NCI-H345 (cell line): ENCODE results near the gene PIGM.
A peak's percentile ranks its signal among the peaks of the same experiment; 100 is the strongest.

Experiments
- DNase-seq: peaks from one replicate; lab custom pipeline; 2025; lab: John Stamatoyannopoulos, UW

Gene PIGM

DNA sequence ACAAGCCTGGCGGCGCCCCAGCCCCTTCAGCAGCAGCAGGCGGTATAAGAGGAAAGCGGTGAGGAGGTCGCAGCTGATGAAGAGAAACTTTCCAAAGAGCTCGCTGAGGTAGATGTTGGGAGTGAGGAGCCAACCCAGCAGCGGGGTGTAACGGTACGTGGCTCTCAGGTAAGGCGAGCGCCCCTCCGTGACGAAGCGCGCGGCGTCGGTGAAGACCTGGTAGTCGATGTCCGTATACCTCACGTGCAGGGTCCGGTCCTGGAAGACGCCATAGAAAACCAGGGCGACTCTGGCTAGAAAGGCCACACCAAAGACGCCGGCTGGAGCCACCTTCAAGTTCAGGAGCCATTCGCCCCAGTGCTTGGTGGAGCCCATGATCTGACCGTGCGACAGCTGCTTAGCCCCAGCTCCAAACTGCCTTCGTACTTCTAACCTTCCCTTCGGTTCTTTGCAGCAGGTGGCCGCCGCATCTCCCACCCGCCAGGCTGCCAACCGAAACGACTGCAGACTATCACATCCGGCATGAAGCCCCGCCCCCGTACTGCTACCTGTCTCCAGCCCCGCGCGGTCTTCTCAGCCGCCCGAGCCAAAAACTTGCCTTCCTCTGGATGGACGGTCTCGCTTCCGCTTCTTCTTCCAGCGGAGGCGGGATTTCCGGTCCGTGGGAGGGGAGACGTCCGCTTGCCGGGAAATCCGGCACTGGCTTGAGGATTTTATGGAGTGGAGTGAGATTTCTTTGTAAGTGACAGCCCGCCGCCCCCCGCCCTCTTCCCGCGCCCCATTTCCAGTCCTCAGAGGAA is at the start of gene PIGM:
TSS of gene PIGM (minus strand) at position 626 of the 800 bp plus-strand sequence. CDS start at position 375, 251 bp downstream.
- peak; percentile 99 for DNase-seq

- no peak for DNase-seq
Measured at GRCh38 chr1:160081261-160081936, 49.6 kb upstream of the PIGM start, which contains the start of gene KCNJ9. Gene KCNJ9 (plus strand): TSS chr1:160081538. CDS start chr1:160084031, 2,493 bp downstream.

DNA sequence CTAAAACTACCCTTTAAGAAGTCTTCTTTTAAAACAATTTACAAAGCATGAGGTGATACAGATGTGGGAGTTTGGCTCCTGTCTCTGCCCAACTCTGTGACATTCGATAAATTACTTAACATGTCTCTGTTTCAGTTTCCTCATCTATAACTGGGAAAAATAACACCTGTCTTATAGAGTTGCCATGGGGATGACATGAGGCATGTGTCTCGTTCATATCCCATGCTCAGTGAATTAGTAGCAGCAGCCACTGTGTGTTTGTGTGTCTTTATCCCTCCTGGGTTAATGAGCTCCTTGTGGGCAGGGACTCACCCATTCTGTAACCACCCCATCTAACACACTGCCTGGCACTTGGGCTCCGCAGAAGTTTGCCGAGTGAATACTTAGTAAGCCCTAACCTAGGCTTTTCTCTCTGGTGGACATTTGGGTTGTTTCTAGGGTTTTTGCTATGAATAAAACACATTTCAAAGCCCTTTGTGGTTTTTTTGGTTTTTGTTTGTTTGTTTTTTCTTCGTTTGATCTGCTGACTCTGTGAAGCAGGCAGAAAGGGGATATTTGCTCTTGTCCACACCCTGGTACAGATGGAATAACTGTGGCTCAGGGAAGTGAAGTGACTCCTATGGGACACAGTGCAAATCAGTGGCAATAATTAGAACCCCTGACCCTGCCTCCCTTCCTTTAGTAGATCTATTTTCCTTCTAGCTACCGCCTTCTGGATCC is 48.8 kb upstream of the PIGM start:
- no peak for DNase-seq

- no peak for DNase-seq
Measured at GRCh38 chr1:160079448-160079847, 47.7 kb upstream of the PIGM start.

GRCh38 chr1:160078512-160079195 is 46.9 kb upstream of the PIGM start:
- DNase-seq = no peak

DNA sequence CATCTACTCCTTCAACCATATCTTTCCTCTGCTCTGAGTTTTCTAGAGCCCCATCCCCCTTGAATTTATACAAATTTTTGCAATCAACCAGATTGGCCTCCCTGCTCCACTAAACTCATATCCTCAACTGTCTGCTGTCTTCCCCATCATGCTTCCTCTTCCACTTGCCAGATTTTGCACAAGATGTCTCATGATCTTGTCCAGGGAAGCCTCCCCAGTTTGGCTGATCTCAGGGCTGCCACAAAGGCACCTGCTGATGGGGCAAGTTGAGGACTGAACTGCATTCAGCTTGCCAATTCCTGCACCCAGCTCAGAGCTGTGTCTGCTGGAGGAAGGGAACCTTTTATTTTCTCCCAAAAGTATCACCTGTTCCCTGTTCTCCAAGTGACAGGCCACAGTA is 45.7 kb upstream of the PIGM start:
- DNase-seq = no peak

DNA sequence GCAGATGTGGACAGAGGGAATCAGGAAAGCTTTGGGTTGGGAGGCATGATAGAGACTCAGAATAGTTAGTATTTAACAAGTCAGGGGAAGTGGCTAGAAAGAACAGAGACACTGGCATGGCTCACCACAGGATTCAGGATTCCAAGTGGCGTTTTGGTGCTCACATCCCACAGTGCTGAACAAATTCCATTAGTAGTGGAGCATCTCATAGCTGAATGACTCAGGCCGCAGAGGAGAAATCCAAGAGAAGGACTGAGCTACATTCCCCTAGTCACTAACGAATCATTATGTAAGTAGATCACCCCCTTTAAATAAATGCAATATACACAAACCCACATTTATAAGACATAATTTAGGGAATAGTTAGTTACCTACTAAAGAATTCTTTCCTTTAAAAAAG is 44.5 kb upstream of the PIGM start:
- no peak for DNase-seq

- no peak for DNase-seq
Measured at GRCh38 chr1:160075836-160076235, 44.0 kb upstream of the PIGM start.

GRCh38 chr1:160074865-160075264 is 43.1 kb upstream of the PIGM start:
- DNase-seq = no peak

DNA sequence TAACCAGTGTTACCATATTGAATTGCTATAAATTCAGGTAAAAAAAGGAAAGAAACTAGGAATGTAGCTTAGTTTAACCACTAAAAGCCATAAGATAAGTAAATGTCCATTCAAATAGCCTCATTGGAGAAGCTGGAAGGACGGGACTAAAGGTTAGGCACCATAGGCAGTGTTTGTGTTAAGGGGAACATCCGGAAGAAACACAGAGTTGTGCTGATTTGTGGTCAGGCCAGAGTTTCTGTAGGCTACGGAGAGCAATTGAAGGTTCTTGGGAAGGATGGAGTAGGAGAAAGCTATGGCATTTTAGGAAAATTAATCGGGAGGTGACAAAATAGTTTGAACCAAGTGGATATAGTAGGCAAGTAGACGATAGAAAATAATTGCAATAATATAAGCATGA is 39.5 kb upstream of the PIGM start:
- DNase-seq = no peak

GRCh38 chr1:160070243-160071163 is 38.7 kb upstream of the PIGM start:
- DNase-seq = peak; percentile 72

GRCh38 chr1:160069460-160070231 is 37.9 kb upstream of the PIGM start, which contains the start of gene KCNJ10:
Gene KCNJ10 (minus strand): TSS chr1:160070160. CDS start chr1:160042532, 27,628 bp downstream.
- no peak for DNase-seq

DNA sequence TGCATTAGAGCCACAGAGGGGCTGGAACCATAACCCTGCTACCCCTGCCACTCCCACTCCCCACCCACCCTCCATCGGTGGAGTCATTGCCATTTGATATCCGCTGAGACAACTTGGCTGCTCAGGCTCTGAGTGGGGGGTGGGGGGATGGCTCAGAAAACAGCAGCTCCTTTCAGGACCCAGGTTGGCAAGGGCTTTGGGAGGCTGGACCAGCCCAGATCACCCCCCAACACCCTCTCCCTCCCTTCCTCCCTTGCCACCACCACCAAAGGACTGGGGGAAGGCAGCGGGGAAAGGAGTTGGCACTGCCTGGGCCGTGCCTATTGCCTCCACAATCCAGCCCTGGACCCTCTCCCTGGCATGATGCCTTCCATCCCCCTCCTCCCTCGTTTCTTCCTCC is 36.4 kb upstream of the PIGM start:
- no peak for DNase-seq

DNA sequence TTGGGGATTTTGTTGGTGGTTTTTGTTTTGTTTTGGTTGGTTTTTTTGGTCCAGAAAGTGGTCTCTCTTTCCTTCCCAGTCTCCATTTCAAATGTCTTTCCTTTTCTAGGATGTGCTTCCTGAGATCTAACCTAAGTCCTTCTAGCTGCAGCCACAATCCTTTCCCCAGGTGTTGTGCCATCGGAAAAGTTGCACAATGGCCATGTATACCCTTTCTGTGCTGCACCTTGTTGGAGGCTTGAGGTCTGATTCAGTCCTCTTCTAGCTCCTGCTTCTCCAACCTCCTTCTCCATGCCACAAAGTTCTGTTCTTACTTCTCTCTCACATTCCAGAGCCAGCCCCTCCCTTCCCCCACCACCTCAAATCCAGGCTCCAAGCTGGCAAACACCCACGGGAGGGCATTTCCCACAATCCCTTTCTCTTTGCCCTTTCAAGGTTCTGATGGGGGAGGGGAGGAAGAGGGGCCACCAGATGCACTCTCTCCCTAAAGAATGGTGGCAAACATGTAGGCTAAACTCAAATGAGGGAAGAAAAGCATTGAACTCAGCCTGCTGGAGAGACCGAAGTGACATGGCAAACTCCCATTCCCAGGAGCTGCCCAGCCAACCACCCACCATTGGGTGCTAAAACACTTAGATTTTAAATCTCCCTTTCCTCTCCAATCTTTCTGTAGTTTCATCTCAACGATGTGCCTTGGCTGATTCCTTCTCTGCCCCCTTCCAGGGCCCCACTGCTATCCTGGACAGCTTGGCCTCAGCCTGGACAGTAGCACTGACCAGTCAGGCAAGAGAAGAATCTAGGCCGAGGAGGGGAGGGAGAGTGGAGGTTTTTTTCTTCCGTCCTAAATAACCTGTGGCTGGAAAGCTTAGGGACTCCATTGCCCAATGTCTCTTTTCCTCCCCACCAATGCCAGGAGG is 35.3 kb upstream of the PIGM start:
- DNase-seq = no peak

- DNase-seq = no peak
Measured at GRCh38 chr1:160064746-160065145, 33.0 kb upstream of the PIGM start.

GRCh38 chr1:160064164-160064563 is 32.4 kb upstream of the PIGM start:
- no peak for DNase-seq

DNA sequence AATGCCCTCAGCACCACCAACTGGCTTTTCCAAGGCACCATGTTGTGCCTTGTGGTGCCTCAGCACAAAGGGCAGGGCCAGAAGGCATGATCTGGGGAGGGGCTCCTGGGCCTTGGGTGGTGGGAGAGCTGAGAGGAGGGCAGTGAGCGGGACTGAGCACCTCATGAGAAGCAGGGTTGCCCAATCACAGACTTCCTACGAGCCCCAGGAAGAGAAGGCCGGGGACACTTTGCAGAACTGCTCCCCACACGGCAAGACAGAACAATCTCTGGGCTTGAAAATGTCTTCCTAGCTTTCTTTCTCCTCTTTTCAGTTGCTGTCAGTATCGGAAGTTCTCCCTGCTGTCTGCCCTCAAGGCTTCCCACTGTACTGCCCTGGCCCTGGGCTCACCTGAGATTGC is 31.4 kb upstream of the PIGM start:
- DNase-seq = no peak

DNA sequence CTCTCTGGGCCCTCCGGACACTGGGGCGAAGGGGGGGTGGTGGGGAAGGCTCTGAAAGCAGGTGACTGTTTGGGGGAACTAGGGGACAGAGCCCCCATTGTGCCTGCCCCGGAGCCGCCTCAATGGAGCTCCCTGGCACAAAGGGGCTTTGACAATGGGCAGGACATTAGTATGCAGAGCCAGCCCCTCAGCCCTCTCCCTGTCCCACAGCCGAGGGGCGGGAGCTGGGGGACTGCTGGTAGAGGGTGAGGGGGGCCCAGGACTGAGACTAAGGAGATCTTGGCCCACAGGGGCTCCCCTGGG is 30.4 kb upstream of the PIGM start:
- no peak for DNase-seq
